ENCODE measurements around the gene SCAI.
A peak's percentile ranks its signal among the peaks of the same experiment; 100 is the strongest.

The SCAI gene

GRCh38 chr9:125147401-125147951 lies 4.1 kb upstream of the SCAI start:
- TF ChIP-seq, protein P1, sequence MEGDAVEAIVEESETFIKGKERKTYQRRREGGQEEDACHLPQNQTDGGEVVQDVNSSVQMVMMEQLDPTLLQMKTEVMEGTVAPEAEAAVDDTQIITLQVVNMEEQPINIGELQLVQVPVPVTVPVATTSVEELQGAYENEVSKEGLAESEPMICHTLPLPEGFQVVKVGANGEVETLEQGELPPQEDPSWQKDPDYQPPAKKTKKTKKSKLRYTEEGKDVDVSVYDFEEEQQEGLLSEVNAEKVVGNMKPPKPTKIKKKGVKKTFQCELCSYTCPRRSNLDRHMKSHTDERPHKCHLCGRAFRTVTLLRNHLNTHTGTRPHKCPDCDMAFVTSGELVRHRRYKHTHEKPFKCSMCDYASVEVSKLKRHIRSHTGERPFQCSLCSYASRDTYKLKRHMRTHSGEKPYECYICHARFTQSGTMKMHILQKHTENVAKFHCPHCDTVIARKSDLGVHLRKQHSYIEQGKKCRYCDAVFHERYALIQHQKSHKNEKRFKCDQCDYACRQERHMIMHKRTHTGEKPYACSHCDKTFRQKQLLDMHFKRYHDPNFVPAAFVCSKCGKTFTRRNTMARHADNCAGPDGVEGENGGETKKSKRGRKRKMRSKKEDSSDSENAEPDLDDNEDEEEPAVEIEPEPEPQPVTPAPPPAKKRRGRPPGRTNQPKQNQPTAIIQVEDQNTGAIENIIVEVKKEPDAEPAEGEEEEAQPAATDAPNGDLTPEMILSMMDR (conservative IDR thresholded peaks at IDR 0.05; ENCODE audit: low read length): no peak
- DNase-seq (ENCODE audit: low read depth): no peak
- no peak overlapping the region for H3K4me3 ChIP-seq (ENCODE audit: low read length)

GRCh38 chr9:125146247-125146646 lies 2.9 kb upstream of the SCAI start:
- TF ChIP-seq, protein P1 (conservative IDR thresholded peaks at IDR 0.05; ENCODE audit: low read length): no peak
- no peak overlapping the region for H3K4me3 ChIP-seq (ENCODE audit: low read length)
- DNase-seq (ENCODE audit: low read depth): peak; percentile 47

GRCh38 chr9:125145425-125145824 lies 2.1 kb upstream of the SCAI start:
- TF ChIP-seq, protein P1 (conservative IDR thresholded peaks at IDR 0.05; ENCODE audit: low read length): no peak
- DNase-seq (ENCODE audit: low read depth): no peak
- no peak overlapping the region for H3K4me3 ChIP-seq (ENCODE audit: low read length)

GRCh38 chr9:125142560-125143376 lies 560 bp downstream of the SCAI start:
- DNase-seq (ENCODE audit: low read depth): no peak
- H3K4me3 ChIP-seq (ENCODE audit: low read length): peak overlapping the region; percentile 71
- TF ChIP-seq, protein P1 (conservative IDR thresholded peaks at IDR 0.05; ENCODE audit: low read length): no peak

DNA sequence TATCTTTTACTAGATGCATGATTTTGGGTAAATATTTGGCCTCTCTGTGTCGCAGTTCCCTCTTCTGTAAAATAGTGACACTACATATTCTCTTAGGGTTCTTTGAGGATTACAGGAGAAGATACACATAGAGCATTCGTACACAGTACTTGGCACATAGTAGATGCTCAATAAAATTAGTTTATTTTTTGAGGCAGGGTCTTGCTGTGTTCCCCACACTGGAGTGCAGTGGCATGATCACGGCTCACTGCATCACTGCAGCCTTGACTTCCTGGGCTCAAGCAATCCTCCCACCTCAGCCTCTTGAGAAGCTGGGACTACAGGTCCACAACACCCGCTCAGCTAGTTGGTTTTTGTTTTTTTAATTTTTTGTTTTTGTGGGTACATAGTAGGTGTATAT lies 1.6 kb downstream of the SCAI start:
- TF ChIP-seq, protein P1 (conservative IDR thresholded peaks at IDR 0.05; ENCODE audit: low read length): no peak
- no peak for DNase-seq (ENCODE audit: low read depth)
- no peak overlapping the region for H3K4me3 ChIP-seq (ENCODE audit: low read length)

GRCh38 chr9:125141251-125141650 lies 2.1 kb downstream of the SCAI start:
- no peak overlapping the region for H3K4me3 ChIP-seq (ENCODE audit: low read length)
- DNase-seq (ENCODE audit: low read depth): peak; percentile 79
- TF ChIP-seq, protein P1 (conservative IDR thresholded peaks at IDR 0.05; ENCODE audit: low read length): no peak

DNA sequence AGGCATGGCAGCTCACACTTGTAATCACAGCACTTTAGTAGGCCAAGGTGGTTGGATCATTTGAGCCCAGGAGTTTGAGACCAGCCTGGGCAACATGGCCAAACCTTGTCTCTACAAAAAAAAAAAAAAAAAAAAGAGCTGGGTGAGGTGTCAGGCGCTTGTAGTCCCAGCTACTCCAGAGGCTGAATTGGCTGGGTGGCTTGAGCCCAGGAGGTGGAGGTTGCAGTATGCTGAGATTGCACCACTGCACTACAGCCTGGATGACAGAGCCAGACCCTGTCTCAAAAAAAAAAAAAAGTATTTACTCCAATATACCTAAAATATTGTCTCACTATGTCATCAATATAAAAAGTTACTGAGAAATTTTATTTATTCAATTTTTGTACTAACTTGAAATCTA lies 2.8 kb downstream of the SCAI start:
- DNase-seq (ENCODE audit: low read depth): no peak
- H3K4me3 ChIP-seq (ENCODE audit: low read length): no peak overlapping the region
- TF ChIP-seq, protein P1 (conservative IDR thresholded peaks at IDR 0.05; ENCODE audit: low read length): no peak
